NCI-H146 treated with DMSO at 0.1 percent for 48 hours (cell line): Measurements from ENCODE around the gene SUCLA2.

Experiments
- DNase-seq: peaks from one replicate; lab custom pipeline; 2025; ENCODE audit not compliant: unreplicated experiment; lab: John Stamatoyannopoulos, UW

The SUCLA2 gene

DNA sequence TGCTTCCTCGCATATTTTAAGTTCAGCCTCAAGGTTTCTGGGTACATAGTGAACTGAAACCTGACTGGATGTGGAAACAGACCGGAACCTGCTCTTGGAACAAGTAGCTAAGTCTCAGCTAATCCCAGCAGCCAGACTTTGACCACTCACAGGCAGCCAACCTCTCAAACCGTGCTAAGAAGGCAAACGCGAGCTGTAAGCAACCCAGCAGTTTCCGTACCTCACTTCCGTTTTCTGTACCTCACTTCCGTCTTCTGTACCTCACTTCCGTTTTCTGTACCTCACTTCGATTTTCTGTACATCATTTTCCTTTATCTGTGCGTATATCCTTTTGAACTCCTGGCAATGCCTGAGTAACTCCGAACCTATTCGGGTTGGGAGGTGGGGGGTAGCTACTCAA, 96.8 kb downstream of the SUCLA2 start:
- no peak for DNase-seq

DNA sequence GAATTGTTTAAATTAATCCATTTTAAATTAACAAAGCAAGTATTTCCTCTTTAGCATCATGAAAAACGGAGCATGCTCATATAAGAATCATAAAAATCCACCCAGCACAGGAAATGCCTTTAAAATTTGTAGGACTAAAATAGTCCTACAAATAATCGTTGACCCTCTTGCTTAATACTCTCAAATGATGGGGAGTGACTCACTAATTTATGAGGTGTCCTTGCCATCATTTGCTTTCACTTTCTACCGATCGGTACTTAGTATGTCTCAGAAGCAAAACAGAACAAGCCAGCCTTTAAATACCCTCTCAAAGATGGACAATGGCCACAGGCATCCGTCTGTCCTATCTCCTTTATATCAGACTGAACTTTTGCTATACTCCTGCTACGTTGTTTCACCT, 97.2 kb downstream of the SUCLA2 start:
- no peak for DNase-seq

DNA sequence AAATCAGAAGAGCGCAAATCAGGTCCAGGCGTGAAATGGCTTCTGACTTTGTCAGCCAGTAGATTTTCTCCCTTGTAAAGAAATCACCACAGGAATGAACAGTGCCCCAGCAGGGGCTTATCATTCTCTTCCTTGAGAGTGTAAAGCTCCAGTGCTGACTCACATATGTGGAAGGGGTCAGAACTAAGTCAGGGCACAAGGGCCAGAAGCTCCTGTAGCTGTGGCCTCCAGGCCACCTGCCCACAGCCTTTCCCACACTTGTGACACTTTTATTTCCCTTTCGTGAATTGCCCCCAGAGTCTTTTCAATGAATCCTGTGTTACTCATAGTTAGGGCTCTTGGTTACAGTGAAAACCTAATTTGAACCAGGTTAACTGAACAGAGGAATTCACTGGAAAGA, 99.6 kb downstream of the SUCLA2 start:
- DNase-seq: no peak

DNA sequence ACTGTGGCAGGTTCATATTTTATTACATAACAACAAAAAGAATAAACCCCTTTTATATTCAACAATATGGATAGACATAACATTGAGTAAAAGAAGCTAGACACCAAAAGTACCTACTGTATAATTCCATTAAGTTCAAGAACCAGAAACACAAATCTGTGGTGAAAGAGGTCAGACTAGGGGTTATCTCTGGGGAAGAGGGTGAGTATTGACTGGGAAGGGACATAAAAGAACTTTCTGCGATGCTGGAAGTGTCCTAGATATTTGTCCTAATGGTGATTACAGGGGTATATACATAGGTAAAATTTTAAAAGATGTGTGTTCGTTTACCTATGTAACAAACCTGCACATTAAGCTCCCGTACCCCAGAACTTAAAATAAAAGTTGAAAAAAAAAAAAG, 103.0 kb downstream of the SUCLA2 start:
- DNase-seq: no peak

DNA sequence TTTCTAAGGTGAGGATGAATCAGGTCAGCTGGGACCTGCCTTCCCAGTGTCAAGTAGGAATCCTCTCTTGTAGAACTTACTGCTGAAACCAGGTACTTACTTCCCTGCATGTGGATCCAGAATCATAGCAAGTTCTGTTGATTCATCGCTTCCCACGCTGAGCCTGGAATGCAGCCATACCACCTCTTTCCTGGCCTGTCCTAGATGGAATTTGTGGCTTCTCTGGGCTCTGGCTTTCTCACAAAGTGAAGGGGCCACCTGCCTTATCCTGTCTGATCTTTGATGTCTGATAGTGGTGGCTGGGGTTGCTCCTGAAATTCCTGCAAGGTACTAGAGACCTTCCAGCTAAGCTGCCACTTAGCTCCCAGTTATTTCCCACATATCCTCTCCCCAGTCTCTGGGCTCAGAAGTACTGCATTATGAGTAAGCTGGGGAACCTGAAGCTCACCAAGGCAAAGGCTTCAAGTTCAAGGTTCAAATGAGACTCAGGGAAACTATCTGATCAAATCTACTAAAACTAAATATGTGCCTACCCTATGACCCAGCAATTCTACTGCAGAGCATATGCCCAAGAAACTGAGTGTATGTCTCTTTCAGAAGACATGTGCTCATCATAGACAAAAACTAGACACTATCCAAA, 103.5 kb downstream of the SUCLA2 start:
- no peak for DNase-seq

DNA sequence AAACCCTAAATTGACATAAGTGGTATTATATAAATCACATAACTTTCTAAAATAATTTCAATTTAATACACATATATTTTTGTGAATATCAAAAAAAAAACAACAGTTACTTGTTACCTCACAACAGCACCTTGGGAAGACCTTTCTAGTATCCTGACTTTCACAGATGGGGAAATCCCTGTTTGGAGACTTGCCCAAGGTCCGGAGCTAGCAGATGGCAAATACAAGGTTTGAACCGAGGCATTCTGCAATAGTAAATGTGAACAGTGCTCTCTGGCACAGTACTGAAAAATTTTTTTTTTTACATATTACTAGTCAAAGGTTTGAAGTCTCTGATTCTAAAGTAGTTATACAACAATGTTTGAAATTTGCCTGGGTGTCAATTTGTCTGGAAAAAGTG, 104.5 kb downstream of the SUCLA2 start:
- no peak for DNase-seq

DNA sequence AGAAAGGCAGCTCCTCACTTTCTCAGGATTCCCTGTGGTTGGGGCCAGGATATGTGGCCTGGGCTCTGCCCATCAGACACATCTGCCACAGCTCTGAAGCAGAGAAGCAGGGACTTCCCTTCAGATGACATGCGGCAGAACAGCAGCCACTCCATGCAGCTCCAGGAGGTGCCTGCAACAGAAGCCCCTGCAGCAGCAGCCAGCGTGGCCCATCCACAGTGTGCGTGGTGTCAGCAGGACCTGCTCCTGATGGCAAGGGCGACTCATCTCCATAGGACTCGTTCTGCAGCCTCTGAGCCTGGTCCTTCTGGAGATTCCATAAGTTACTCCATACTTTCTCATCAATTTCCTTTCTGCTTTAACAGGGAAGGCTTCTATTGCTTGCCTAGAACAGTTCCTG, 105.0 kb downstream of the SUCLA2 start:
- DNase-seq: no peak

DNA sequence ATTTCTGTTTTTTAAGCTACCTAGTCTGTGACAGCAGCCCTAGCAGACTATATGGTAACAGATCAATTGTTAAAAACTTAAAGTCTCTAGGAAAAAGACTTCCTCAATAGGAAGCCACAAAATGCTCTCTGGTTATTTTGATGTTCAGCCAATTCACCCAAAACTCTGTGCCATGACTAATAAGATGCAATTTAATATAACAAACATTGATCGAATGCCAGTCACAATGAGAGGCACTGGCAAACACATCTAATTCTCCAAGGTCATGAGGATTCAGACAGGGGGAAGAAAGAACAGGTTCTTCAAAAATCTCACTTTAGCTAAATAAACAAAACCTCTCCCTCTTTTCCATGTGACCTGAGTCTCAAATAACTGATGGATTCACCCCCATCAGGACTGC, 107.5 kb downstream of the SUCLA2 start:
- DNase-seq: no peak
